Measurements from ENCODE around the gene POLR3F.
"Not testable (repeated sequence)": the region's sequence is repeated elsewhere in the genome, so short reads cannot be mapped to it uniquely, and the experiment has no call there.

- TF ChIP-seq CTCF, POLR2A (IDR thresholded peaks at IDR 0.05): not testable (repeated sequence)
Observed at GRCh38 chr20:18501672-18502071, 34.5 kb downstream of the POLR3F start.

All from vagina (tissue), 2 donors.